Measurements from ENCODE around the gene CANT1. TPM values are rescaled to one million over a fixed set of nuclear protein-coding genes. Genes with fewer than 3 reads are reported as not detected.
A peak's percentile ranks its signal among the peaks of the same experiment; 100 is the strongest.

The CANT1 gene
- total RNA-seq, 1 experiment from 2014 or later, result 34.1 TPM

GRCh38 chr17:78993241-78993956, 16.2 kb downstream of the CANT1 start:
- H3K9me3 Mint-ChIP-seq, result no peaks in the 10 kb centered on the region
- ATAC-seq (peak; percentile 90), DNase-seq (ENCODE audit: low spot score) (peak; percentile 85)
- 0 out of 2 replicates have a peak, but pooled peaks have one; percentile 9 for TF ChIP-seq ATF1 (CRISPR knock-in tag; IDR thresholded peaks at IDR 0.05)
- TF ChIP-seq HMGXB4 (CRISPR knock-in tag; IDR thresholded peaks at IDR 0.05), result no peak
- no peak for TF ChIP-seq ZNF317 (CRISPR knock-in tag; IDR thresholded peaks at IDR 0.05; ENCODE audit: borderline replicate concordance, low read depth)
- peak; percentile 61 for TF ChIP-seq CTCF (IDR thresholded peaks at IDR 0.05)
- TF ChIP-seq GRHL2 (CRISPR knock-in tag; IDR thresholded peaks at IDR 0.05; ENCODE audit: insufficient replicate concordance, severe bottlenecking), result no peak
- TF ChIP-seq ETV6 (CRISPR knock-in tag; IDR thresholded peaks at IDR 0.05), result no peak
- TF ChIP-seq MLX (CRISPR knock-in tag; IDR thresholded peaks at IDR 0.05), result no peak
- no peak for TF ChIP-seq NFYB (CRISPR knock-in tag; conservative IDR thresholded peaks at IDR 0.05; ENCODE audit: low read depth)
- no peak for TF ChIP-seq TP53 (CRISPR knock-in tag; IDR thresholded peaks at IDR 0.05)
- CTCF ChIA-PET, result interaction anchor here (0.7 to 0.9 kb wide), 2 partner anchors 13 to 14 kb away, joined by 3 to 4 read pairs; partner anchors contain the start of gene LGALS3BP
- H3K4me3 Mint-ChIP-seq, result no peak overlapping the region
- H3K36me3 Mint-ChIP-seq, result peaks cover 25% of the 10 kb centered on the region
- peaks cover 9% of the 10 kb centered on the region; the same call in 1 of the 2 replicates for H3K27me3 Mint-ChIP-seq (ENCODE audit: low read depth)
- H3K27ac Mint-ChIP-seq, result no peak overlapping the region
- POLR2A ChIA-PET, result no interaction called here
- no peaks in the 10 kb centered on the region for H3K4me1 Mint-ChIP-seq

GRCh38 chr17:78992542-78993212, 16.9 kb downstream of the CANT1 start:
- H3K27me3 Mint-ChIP-seq (ENCODE audit: low read depth), result peaks cover 5% of the 10 kb centered on the region; the same call in 1 of the 2 replicates
- ATAC-seq, result no peak
- ChIA-PET CTCF (interaction anchor here (0.7 to 0.9 kb wide), 2 partner anchors 13 to 14 kb away, joined by 3 to 4 read pairs; partner anchors contain the start of gene LGALS3BP), POLR2A (no interaction called here)
- no peak for DNase-seq (ENCODE audit: low spot score)
- TF ChIP-seq NFE2L1 (CRISPR knock-in tag; IDR thresholded peaks at IDR 0.05), result no peak
- no peak overlapping the region for H3K4me3 Mint-ChIP-seq
- H3K9me3 Mint-ChIP-seq, result no peaks in the 10 kb centered on the region
- H3K27ac Mint-ChIP-seq, result no peak overlapping the region
- H3K4me1 Mint-ChIP-seq, result no peaks in the 10 kb centered on the region
- peaks cover 24% of the 10 kb centered on the region for H3K36me3 Mint-ChIP-seq

GRCh38 chr17:78991906-78992532, 17.5 kb downstream of the CANT1 start:
- Mint-ChIP-seq H3K4me1 (peaks cover 2% of the 10 kb centered on the region), H3K9me3 (no peaks in the 10 kb centered on the region), H3K27me3 (ENCODE audit: low read depth) (peaks cover 3% of the 10 kb centered on the region; the same call in 1 of the 2 replicates), H3K36me3 (peaks cover 22% of the 10 kb centered on the region), H3K4me3 (no peak overlapping the region), H3K27ac (no peak overlapping the region)
- ATAC-seq, result no peak
- CTCF ChIA-PET, result no interaction called here
- DNase-seq (ENCODE audit: low spot score), result no peak
- no peak for TF ChIP-seq HMGA2 (CRISPR knock-in tag; IDR thresholded peaks at IDR 0.05)
- TF ChIP-seq GTF2I (CRISPR knock-in tag; conservative IDR thresholded peaks at IDR 0.05), result no peak
- no peak for TF ChIP-seq EMX1 (CRISPR knock-in tag; IDR thresholded peaks at IDR 0.05)
- no peak for TF ChIP-seq TEAD1 (CRISPR knock-in tag; IDR thresholded peaks at IDR 0.05)
- no peak for TF ChIP-seq E2F4 (CRISPR knock-in tag; IDR thresholded peaks at IDR 0.05; ENCODE audit: borderline replicate concordance, low read depth)
- TF ChIP-seq ZNF423 (CRISPR knock-in tag; IDR thresholded peaks at IDR 0.05), result no peak
- no peak for TF ChIP-seq MXD4 (CRISPR knock-in tag; IDR thresholded peaks at IDR 0.05; ENCODE audit: borderline replicate concordance)
- TF ChIP-seq GRHL2 (CRISPR knock-in tag; IDR thresholded peaks at IDR 0.05; ENCODE audit: insufficient replicate concordance, severe bottlenecking), result no peak
- no peak for TF ChIP-seq TP53 (CRISPR knock-in tag; IDR thresholded peaks at IDR 0.05)
- TF ChIP-seq STAT6 (CRISPR knock-in tag; conservative IDR thresholded peaks at IDR 0.05; ENCODE audit: low read depth), result no peak
- no peak for TF ChIP-seq ZNF232 (CRISPR knock-in tag; IDR thresholded peaks at IDR 0.05)
- no peak for TF ChIP-seq ZNF317 (CRISPR knock-in tag; IDR thresholded peaks at IDR 0.05; ENCODE audit: borderline replicate concordance, low read depth)
- POLR2A ChIA-PET, result no interaction called here
